Measurements from ENCODE around the gene DPM2.

The DPM2 gene

GRCh38 chr9:127937388-127938297, at the start of gene DPM2:
TSS of gene DPM2 (minus strand) at chr9:127937854. CDS start at chr9:127937820, 34 bp downstream.
- H3K4me3 ChIP-seq (ENCODE audit: low read depth, low read length) = peak within 1 kb of the TSS; percentile 85
- TF ChIP-seq, protein P1, sequence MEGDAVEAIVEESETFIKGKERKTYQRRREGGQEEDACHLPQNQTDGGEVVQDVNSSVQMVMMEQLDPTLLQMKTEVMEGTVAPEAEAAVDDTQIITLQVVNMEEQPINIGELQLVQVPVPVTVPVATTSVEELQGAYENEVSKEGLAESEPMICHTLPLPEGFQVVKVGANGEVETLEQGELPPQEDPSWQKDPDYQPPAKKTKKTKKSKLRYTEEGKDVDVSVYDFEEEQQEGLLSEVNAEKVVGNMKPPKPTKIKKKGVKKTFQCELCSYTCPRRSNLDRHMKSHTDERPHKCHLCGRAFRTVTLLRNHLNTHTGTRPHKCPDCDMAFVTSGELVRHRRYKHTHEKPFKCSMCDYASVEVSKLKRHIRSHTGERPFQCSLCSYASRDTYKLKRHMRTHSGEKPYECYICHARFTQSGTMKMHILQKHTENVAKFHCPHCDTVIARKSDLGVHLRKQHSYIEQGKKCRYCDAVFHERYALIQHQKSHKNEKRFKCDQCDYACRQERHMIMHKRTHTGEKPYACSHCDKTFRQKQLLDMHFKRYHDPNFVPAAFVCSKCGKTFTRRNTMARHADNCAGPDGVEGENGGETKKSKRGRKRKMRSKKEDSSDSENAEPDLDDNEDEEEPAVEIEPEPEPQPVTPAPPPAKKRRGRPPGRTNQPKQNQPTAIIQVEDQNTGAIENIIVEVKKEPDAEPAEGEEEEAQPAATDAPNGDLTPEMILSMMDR (IDR thresholded peaks at IDR 0.05; ENCODE audit: borderline replicate concordance, insufficient read depth, low read depth, low read length) = no peak

GRCh38 chr9:127987103-127987614, 49.5 kb upstream of the DPM2 start:
- TF ChIP-seq, protein P1 (IDR thresholded peaks at IDR 0.05; ENCODE audit: borderline replicate concordance, insufficient read depth, low read depth, low read length) = no peak
- no peak overlapping the region for H3K4me3 ChIP-seq (ENCODE audit: low read depth, low read length)

DNA sequence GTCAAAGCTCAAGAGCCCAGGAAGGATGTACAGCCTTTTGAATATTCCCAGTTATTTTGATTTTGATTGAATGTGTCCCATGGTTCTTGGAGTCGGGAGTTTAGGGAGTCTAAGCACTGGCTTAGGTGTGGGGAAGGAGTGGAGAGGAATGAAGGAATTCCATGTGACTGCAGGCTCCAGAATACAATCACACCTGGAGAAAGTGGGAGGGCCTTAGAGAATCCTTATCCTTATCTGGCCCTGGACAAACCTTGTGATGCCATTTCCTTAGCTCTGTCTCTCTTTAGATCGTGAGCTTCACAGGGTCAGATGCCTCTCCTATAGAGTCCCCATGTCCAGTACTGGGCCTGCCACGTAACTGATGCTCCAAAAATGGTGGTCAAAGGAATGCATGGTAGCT, 47.4 kb upstream of the DPM2 start:
- no peak overlapping the region for H3K4me3 ChIP-seq (ENCODE audit: low read depth, low read length)
- TF ChIP-seq, protein P1 (IDR thresholded peaks at IDR 0.05; ENCODE audit: borderline replicate concordance, insufficient read depth, low read depth, low read length) = no peak

- TF ChIP-seq, protein P1 (IDR thresholded peaks at IDR 0.05; ENCODE audit: borderline replicate concordance, insufficient read depth, low read depth, low read length) = no peak
- no peak overlapping the region for H3K4me3 ChIP-seq (ENCODE audit: low read depth, low read length)
Observed at GRCh38 chr9:127983847-127984289, 46.2 kb upstream of the DPM2 start.

DNA sequence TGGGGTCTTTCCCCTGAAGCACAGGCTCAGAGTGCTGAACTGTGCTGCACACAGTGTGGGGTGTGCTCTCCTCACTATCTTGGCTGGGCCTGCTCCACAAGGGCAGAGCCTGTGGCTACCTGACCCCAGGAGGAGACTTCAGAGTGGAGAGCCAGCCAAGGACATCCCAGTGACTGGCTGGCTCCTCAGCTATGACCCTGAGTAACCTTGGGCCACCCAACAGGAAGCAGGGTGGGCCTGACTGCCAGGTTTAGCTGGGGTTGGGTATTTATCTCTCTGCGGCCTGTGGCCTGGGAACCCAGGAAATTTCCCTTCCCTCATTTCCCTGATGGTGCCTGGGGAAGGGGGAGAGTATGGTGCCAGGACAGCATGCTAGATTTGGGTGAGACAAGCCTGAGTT, 45.3 kb upstream of the DPM2 start:
- TF ChIP-seq, protein P1 (IDR thresholded peaks at IDR 0.05; ENCODE audit: borderline replicate concordance, insufficient read depth, low read depth, low read length) = no peak
- no peak overlapping the region for H3K4me3 ChIP-seq (ENCODE audit: low read depth, low read length)

GRCh38 chr9:127981559-127982121, 44.0 kb upstream of the DPM2 start:
- peak overlapping the region; percentile 63 for H3K4me3 ChIP-seq (ENCODE audit: low read depth, low read length)

More at GRCh38 chr9:127981559-127982121, 44.0 kb upstream of the DPM2 start:
- TF ChIP-seq, protein P1 (IDR thresholded peaks at IDR 0.05; ENCODE audit: borderline replicate concordance, insufficient read depth, low read depth, low read length) = no peak
